ENCODE measurements around the gene C11orf54.
"Not testable (repeated sequence)": the region's sequence is repeated elsewhere in the genome, so short reads cannot be mapped to it uniquely, and the experiment has no call there.

The C11orf54 gene

DNA sequence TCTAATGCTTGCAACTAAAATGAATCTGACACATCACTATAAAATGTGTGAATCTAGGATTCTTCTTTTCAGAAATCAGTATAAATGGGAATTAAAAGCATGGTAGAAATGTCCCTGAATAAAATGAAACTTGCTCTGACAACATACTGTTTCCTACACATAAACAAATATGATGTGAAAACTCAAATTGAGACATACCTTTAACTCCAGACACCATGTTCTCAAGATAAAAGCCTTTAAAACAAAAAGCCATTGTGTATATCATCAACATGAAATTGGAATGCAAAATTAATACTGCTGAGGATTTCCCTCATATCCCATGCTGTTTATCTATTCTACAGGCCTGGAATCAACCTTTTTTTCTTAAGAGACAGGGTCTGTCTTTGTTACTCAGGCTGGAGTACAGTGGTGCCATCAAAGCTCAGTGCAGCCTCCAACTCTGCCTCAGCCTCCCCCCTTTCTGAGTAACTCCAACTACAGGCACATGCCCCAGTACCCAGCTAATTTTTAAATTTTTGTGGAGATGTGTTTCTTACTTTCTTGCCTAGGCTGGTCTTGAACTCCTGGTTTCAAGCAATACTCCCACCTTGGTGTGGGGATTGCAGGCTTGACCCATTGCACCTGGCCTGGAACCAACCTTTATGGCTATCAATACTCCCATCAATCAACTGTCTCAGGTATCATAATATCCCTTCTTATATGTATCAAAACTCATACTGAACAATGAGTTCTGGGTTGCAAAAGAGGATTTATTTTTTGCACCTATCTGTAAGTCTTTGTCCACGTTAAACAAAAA, 6.8 kb upstream of the C11orf54 start:
- no peak for DNase-seq

DNA sequence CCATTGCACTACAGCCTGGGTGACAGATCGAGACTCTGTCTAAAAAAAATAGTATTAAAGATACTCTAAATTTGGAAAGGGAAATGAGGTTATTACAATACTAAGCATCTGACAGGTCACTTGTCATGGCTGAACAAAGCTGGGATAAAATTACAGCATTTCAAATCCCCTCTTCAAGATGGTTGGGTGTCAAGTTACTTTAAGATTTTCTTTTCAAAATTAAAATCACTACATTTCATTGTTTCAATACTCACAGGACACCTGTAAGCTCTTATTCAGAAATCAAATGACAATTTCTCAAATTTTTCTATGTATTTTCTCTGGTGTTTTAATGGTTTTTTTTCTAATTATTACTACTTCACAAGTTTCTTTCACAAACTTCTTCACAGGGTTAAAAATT, 5.8 kb upstream of the C11orf54 start:
- no peak for DNase-seq

DNA sequence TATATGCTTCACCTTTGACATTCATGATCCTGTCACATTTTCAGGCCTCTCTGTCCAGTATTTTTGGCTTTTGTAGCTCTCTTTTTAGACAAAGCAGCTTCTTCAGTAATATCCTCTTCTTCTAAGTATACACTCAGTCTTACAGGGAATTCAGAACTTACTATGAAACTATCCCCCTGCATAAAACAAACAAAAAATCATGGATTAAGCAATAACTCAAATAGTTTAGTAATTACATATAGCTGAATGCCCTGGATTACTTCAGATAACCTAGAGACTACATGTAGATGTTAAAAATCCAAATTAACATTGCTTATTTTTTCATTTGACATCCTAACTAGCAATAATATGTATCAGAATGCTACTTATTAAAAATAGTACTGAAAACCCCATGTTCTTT, 5.3 kb upstream of the C11orf54 start:
- peak in 1 of 3 donors; percentile 32 for DNase-seq

DNA sequence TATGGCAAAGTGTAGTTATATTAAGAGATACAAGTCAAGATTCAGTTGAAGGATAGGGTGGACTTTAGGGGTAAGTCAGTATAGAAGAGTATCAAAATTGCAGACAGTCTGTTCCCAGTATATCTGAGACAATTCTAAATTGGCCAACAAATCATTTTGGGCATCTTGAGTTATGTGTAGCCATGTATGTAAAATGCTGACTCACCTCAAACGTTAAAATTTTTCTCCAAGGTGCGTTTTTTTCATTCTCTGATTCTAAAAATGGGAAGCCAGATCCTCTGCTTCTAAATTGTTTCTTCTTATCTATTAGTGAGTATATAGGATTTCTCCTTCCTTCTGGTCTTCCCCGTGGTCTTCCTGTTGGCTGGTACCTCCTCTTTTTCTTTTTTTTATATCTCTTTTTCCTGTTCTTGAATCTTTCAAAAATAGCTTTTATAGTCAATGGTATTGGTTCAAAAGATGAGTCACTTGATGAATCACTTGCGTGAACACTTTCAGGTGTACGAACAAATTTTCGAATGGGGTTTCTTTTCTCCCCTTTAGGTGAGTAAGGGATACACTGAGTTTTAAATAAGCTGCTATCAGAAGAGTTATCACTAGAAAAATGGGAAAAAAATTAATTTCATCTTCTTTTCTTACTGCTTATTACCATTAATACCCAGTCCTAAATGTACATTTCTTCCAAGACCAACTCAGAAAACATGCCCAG, 3.4 kb upstream of the C11orf54 start:
- DNase-seq = no peak

DNA sequence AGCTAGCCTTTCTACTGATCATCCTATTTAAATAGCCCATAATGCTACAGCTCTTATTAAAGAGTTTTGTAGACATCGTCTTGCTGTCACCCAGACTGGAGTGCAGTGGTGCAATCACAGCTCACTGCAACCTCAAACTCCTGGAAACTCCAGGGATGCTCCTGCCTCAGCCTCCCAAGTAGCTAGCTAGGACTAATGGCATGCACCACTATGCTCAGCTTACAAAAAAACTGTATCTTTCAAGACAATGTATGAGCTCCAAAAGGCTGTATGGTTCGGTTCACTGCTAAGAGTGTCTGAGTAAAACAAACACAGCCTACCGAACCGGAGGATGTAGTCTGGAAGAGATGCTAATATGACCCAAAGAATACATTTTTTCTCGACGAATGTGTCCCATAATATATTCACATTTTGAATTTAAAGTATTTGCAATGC, 2.8 kb upstream of the C11orf54 start:
- no peak for DNase-seq

DNA sequence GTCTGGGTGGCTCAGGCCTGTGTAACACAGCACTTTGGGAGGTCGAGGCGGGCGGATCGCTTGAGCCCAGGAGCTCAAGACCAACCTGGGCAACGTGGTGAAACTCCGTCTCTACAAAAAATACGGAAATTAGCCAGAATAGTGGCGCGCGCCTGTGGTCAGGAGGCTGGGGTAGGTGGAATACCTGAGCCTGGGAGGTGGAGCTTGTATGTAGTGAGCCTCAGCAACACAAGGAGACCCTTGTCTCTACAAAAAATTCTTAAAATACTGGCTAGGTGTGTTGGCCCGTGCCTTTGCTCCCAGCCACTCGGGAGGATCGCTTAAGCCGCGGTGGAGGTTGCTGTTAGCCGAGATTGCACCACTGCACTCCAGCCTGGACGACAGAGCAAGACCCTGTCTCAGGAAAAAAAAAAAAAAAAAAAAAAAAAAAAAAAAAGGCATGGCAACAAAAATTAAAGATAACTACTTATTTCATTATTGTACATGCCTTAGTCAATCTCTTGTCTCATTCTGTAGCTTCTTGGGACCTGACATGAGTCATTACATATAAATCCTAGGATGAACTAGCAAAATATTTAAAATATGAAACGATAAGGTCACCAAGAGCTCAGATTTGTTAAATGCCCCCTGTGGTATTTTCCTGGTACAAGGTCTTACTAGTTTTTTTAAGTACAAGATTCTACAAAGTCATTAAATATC, 1.3 kb upstream of the C11orf54 start:
- DNase-seq = peak; percentile 3 to 32 (median 27)

DNA sequence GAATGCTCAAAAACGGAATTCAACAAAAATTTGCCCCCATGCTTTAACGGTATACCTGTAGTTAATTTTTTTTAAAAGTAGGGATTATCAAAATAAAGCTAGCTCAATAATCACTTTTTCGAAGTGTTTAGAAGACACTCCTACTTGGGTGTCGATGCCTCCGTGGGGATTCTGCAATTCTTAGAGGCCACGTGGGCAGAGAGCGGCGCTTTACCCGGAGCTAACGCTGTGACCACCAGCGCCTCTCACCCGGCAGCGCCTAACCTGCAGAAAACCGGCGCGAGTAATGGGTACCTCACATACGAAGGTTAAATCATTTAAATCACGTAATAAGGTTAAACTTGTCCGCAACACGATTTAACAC, 760 bp upstream of the C11orf54 start:
- peak; percentile 76 to 82 (median 81) for DNase-seq

DNA sequence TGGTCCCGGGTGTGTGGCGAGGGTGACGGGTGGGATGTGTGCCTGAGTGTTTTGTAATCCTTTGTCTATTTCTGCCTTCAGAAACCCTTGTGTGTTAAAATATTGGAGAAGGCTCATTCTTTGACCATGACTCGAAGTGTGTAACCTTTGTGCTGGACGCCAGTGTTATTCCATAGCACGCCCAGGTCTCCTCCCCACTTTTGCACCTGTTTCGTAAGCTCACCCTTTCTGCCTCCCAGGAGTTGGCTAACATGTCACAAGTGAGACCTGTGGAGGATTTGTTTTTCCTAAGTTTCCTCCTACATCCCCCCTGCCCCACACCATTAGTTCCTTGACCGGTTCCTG, 382 bp downstream of the C11orf54 start:
- DNase-seq = no peak

DNA sequence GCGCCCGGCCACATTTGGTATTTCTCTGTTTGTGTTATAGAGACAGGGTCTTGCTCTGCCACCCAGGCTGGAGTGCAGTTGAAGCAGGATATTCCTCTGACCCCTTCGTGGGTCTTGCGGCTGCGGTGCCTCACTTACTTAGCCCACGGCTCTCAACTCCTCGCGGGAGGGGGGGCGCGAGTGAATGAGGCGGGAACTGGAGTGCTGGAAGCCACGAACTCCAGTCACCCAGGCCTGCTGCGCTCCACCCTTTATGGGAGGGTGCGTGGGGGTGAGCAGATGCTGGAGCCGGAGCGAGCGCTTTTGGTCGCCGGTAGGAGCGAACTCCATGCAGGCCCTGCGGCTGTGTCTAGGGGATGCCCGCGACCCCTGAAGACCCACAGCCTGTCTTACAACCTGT, 1.8 kb downstream of the C11orf54 start:
- DNase-seq = no peak

DNA sequence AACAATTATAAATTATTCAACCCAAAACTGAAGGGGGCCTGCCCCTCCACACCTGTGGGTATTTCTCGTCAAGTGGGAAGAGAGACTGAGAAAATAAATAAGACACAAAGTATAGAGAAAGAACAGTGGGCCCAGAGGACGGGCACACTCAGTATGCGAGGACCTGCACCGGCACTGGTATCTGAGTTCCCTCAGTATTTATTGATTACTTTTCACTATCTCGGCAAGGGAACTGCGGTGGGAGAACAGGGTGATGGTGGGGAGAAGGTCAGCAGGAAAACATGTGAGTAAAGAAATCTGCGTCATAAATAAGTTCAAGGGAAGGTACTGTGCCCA, 3.2 kb downstream of the C11orf54 start:
- DNase-seq = no peak

DNA sequence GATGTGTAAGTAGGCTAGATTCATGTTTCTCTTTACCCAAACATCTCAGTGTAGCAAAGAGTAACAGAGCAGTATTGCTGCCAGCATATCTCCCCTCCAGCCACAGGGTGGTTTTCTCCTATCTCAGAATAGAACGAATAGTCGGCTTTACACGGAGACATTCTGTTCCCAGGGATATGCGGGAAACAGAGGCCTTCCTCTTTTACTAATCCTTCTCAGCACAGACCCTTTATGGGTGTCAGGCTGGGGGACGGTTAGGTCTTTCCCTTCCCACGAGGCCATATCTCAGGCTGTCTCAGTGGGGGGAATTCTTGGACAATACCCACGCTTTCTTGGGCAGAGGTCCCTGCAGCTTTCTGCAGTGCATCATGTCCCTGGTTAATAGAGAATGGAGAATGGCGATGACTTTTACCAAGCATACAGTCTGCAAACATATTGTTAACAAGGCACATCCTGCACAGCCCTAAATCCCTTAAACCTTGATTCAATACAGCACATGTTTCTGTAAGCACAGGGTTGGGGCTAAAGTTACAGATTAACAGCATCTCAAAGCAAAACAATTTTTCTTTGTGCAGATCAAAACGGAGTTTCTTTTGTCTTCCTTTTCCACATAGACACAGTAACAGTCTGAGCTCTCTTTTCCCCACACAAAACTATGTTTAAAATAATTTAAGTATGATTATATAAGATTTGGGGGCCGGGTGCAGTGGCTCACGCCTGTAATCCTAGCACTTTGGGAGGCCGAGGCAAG, 3.7 kb downstream of the C11orf54 start:
- peak in 1 of 3 donors; percentile 6 for DNase-seq

DNA sequence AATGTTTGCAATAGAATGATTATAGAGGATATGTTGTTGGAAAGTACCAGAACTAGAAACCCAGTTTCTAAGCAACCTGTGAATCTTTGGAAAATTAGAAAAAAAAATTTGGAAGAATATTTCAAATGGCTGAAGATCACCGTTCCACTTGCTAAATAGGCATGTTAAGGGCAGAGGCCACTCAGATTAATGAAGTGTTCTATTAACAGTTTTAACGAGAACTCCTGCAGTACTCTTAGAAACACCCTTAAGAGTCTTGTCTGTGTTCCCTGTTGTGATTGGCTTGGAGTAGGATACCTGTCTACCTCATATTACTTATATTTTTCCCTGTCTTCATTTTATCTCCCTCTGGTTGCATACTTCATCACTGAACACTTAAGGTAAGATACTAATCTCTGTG, 4.6 kb downstream of the C11orf54 start:
- no peak for DNase-seq

DNA sequence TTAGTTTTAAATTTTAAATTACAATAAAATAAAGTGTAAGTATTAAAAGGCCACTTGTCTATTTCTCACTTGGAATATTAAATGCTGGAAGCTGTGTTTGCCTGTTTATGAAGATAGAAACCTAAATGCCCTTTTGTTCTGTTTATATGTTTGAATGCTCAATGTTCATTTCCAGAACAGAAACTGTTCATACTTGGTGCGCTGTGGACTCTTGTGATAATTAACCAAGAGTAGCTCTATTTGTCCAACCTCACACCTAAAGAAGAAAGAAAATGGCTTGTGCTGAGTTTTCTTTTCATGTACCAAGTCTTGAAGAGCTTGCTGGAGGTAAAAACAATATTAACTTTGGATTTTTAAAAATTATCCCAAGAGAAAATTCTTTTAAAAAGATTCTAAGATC, 5.7 kb downstream of the C11orf54 start:
- DNase-seq = no peak

DNA sequence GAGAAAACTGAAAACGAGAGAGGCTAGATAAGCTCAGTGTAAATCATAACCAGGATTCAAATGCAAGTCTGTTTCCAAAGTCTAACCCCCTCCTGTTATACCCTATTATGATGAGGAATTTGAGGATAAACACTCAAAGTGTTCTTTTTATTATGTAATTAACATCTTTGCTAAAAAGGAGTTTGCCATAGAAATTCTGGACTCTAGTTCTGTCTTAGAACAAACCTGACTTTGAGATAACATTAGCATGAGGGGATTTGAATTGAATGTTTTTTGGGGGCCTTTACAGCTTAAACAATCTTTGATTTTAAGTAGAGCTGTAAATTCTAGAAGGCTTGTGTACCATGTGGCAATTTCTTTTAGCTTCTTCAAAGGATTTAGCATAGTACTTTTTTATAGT, 9.5 kb downstream of the C11orf54 start:
- DNase-seq = no peak

DNA sequence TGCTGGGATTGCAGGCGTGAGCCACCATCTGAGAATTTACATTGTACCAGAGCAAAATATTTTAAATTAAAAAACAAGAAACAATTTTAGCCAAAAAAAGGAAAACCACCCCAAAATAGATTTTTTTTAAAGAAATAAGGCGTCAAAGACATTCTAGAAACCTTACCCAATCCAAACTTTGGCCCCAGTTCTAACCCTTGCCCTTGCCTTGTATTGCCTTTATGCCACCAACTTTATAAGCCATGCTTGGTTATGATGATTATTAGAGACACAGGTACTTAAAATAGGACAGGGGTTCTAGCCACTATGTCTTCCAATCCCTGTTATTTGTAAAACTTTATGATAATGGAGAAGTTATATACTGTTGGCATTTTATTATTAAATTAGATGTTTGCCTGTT, 11.8 kb downstream of the C11orf54 start:
- DNase-seq = no peak

DNA sequence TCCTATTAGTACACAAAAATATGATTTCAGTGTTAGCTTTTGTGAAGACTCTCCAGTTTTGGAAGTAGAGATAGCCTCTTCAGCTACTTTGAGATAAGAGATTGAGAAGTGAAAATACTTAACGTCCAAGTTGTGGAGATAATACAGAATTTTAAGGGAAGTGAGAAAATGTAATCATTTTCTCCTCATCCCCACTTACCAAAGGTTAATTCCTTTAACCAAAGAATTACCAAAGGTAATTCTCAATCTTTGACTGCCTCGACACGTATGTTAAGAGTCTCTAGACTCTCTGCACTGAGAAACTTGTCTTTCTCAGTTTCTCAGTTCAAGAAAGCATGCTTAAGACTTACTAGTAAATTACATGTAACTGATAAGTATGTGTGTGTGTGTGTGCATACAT, 15.3 kb downstream of the C11orf54 start:
- no peak for DNase-seq

DNA sequence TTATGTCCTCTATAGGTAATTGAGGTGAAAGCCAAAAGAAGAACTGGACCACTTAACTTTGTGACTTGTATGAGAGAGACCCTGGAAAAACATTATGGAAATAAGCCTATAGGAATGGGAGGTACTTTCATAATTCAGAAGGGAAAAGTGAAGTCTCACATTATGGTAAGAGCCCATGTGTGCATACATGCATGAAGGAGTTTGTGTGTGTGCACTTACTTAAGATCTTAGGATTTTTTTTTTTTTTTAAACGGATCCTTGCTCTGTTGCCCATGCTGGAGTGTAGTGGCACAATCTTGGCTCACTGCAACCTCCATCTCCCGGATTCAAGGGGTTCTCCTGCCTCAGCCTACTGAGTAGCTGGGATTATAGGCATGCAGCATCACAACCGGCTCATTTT, 15.8 kb downstream of the C11orf54 start:
- no peak for DNase-seq

DNA sequence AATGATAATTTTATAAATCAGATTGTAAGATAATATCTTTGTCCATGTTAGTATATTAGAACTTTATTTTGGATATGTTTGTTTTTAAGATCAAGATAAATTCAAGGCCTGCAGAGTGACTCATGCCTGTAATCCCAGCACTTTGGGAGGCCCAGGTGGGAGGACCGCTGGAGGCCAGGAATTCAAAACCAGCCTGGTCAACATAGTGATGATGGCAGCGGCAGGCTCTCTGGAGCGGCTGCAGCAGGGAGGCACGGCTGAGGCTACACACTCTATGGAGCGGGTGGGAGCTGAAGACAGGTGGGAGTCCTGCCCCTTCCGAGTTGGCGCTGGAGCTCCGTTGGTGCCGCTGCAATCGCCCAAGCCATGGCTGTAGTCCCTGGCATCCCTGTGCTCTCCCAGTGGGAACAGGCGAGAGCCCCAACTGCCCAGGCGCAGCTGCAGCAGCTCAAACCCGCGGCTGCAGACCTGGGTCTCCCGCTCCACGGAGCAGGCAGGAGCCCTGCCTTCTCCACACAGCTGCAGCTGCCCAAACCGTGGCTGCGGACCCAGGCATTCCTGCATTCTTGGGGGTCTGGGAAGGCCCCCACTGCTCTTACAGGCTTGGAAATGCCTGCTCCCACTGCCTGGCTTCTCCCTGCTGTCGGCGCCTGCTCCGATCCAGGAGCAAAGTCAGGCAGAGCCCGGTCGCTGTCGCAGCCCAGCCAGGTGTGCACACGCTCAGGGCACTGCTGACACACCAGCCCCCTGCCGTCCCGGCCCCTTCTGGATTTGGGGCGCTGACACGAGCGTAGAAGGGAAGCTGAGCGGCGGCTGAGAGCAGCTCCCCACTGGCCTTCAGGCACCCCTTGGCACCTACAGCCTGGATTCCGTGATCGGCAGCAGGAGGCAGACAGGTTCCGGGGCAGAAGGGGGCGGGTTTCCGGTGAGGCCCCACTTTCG, 16.7 kb downstream of the C11orf54 start:
- no peak for DNase-seq

DNA sequence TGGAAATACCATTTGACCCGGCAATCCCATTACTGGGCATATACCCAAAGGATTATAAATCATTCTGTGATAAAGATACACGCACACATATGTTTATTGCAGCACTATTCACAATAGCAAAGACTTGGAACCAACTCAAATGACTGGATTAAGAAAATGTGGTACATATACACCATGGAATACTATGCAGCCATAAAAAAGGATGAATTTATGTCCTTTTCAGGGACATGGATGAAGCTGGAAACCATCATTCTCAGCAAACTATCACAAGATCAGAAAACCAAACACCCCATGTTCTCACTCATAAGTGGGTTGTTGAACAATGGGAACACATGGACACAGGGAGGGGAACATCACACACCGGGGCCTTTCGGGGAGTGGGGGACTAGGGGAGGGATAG, 17.7 kb downstream of the C11orf54 start:
- DNase-seq = not testable (repeated sequence)

DNA sequence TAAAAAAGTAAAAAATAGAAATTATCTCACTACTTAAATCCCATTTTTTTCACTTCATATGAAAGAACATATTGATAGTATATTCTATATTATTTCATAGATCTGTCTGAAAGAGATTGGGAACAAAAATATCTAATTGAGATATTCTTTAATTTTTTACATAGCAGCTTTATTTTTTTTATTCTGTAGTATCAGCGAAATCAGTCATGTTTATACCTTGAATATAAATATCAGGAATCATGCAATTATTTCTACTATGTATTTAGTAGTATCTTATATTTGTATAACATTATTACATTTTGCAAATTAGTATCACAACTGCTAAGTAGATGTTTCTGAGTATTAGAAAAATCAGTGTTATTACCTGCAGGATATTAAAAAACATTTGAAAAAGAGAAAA, 20.4 kb downstream of the C11orf54 start:
- DNase-seq = no peak

DNA sequence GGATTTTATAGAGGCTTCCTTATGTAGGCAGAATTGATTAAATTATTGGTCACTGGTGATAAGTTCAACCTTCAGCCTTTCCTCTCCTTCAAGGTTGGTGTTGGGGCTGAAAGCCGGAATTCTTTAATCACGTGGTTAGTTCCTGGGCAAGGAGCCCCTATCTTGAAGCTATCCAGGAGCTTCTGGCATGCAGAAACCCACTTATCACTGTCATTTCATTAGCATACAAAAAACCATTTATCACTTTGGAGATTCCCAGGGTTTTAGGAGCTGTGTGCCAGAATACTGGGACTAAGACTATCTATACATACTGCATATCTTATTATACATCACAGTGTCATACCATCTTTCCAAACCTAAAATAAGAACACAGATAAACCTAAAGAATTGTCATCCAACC, 24.1 kb downstream of the C11orf54 start:
- no peak for DNase-seq

DNA sequence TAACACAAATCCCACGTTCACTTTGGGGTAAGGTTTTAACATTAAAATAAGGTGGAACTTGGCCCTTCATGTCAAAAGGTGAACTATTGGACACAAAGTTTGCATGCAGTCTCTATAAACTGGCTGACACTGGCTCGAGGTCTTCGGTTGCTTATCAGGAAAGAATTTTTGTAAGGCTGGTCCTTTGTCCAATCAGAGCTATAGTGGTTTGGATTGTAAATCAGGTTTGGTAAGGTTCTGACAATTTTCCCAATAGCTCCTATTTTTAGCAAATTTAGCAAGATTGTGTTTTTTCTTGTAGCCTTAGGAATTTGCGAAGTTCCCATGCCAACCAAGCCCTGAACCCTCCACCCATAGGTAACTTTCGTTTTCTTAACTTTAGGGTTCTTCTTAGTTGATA, 25.0 kb downstream of the C11orf54 start:
- DNase-seq = no peak

Data from suppressor macrophage treated with lipopolysaccharide for 1 hour (primary cell).